CD14-positive monocyte (primary cell): ENCODE data around the gene BCKDHB. TPM values are rescaled to one million over a fixed set of nuclear protein-coding genes. Genes with fewer than 3 reads are reported as not detected.

ENCODE experiments used
- DNase-seq, 3 donors: peaks; one replicate each; pipeline ENCODE4 v3.0.0-alpha.2; 2011 to 2022
- H2AFZ ChIP-seq: 2 replicates; pipeline ENCODE4 v1.6.0; 2012; ENCODE audit warnings: mild to moderate bottlenecking, low read depth, low read length, inconsistent platforms; ENCODE audit not compliant: insufficient read depth, poor library complexity, severe bottlenecking
- H3K27ac ChIP-seq, 2 donors: 1 replicate in 1 of 2; 2 replicates in 1 of 2; pipeline ENCODE4 v1.5.1; 2012 to 2013; ENCODE audit warnings: low read length in 2 of 2, control low read depth in 1 of 2, inconsistent platforms in 1 of 2, low read depth in 1 of 2, mild to moderate bottlenecking in 1 of 2
- H3K27me3 ChIP-seq, 2 donors: one replicate each; pipeline versions ENCODE4 v1.6.0 to v1.6.1; 2011 to 2013; ENCODE audit warnings: low read length in 2 of 2; ENCODE audit not compliant: control insufficient read depth in 2 of 2, insufficient read depth in 2 of 2
- H3K36me3 ChIP-seq, 2 donors: replicated peaks in 1 of 2; 1 replicate in 1 of 2; 2 replicates in 1 of 2; pipeline versions ENCODE4 v1.5.1 to v1.6.1; 2012 to 2013; ENCODE audit warnings: low read length in 2 of 2, control low read depth in 1 of 2, inconsistent platforms in 1 of 2, mild to moderate bottlenecking in 1 of 2; ENCODE audit not compliant: insufficient read depth in 2 of 2, control insufficient read depth in 1 of 2
- H3K4me1 ChIP-seq, 2 donors: 1 replicate in 1 of 2; 2 replicates in 1 of 2; pipeline versions ENCODE4 v1.5.1 to v1.6.1; 2012 to 2013; ENCODE audit warnings: low read length in 2 of 2, control low read depth in 1 of 2, inconsistent platforms in 1 of 2, mild to moderate bottlenecking in 1 of 2, moderate library complexity in 1 of 2; ENCODE audit not compliant: insufficient read depth in 2 of 2, control insufficient read depth in 1 of 2
- H3K4me2 ChIP-seq: replicated peaks from 2 replicates; pipeline ENCODE3; 2012; ENCODE audit warnings: low read length, moderate library complexity, mild to moderate bottlenecking; ENCODE audit not compliant: poor library complexity, severe bottlenecking; ENCODE audit errors: extremely low read depth
- H3K4me3 ChIP-seq, 3 experiments: fragments of 200-600 bp in 1 of 3; sonication (generic) in 1 of 3; replicated peaks in 1 of 3; 1 replicate in 2 of 3; 2 replicates in 1 of 3; pipeline ENCODE4 v1.5.1; 2011 to 2013; ENCODE audit warnings: low read length in 3 of 3, mild to moderate bottlenecking in 3 of 3, control low read depth in 2 of 3, low read depth in 2 of 3, inconsistent platforms in 1 of 3, moderate library complexity in 1 of 3
- H3K79me2 ChIP-seq: 2 replicates; pipeline ENCODE4 v1.6.0; 2012; ENCODE audit warnings: mild to moderate bottlenecking, control low read depth, inconsistent platforms, low read length, moderate library complexity; ENCODE audit not compliant: insufficient read depth
- H3K9ac ChIP-seq: 2 replicates; pipeline ENCODE4 v1.6.0; 2017; ENCODE audit warnings: low read length, mild to moderate bottlenecking; ENCODE audit not compliant: insufficient read depth, poor library complexity, severe bottlenecking
- H3K9me3 ChIP-seq, 2 donors: replicated peaks in 1 of 2; 1 replicate in 1 of 2; 2 replicates in 1 of 2; pipeline versions ENCODE4 v1.5.1 to v1.6.1; 2012 to 2013; ENCODE audit warnings: low read length in 2 of 2, control low read depth in 1 of 2; ENCODE audit not compliant: control insufficient read depth in 1 of 2, insufficient read depth in 1 of 2
- H4K20me1 ChIP-seq: 2 replicates; pipeline ENCODE4 v1.6.0; 2012; ENCODE audit warnings: mild to moderate bottlenecking, low read length, control low read depth, moderate library complexity; ENCODE audit not compliant: insufficient read depth
- H3K27ac Mint-ChIP-seq, 7 donors: one replicate each; pipeline ENCODE4 v1.8.0; 2020; ENCODE audit warnings: mild to moderate bottlenecking in 7 of 7, mixed read lengths in 7 of 7, moderate library complexity in 6 of 7, inconsistent platforms in 2 of 7
- H3K27me3 Mint-ChIP-seq, 3 donors: one replicate each; pipeline ENCODE4 v1.8.0; 2021 to 2022; ENCODE audit warnings: low read depth in 3 of 3, mild to moderate bottlenecking in 3 of 3, mixed read lengths in 3 of 3, moderate library complexity in 3 of 3, inconsistent platforms in 1 of 3
- H3K36me3 Mint-ChIP-seq, 2 donors: one replicate each; pipeline ENCODE4 v1.8.0; 2020; ENCODE audit warnings: mixed read lengths in 2 of 2, inconsistent platforms in 1 of 2, mild to moderate bottlenecking in 1 of 2
- H3K4me1 Mint-ChIP-seq: one replicate; pipeline ENCODE4 v1.8.0; 2020; ENCODE audit warnings: mild to moderate bottlenecking, mixed read lengths
- H3K4me3 Mint-ChIP-seq, 2 donors: one replicate each; pipeline ENCODE4 v1.8.0; 2020; ENCODE audit warnings: mild to moderate bottlenecking in 2 of 2, mixed read lengths in 2 of 2, moderate library complexity in 1 of 2
- H3K9me3 Mint-ChIP-seq, 7 donors: one replicate each; pipeline ENCODE4 v1.8.0; 2020 to 2022; ENCODE audit warnings: mixed read lengths in 7 of 7, mild to moderate bottlenecking in 6 of 7, moderate library complexity in 6 of 7, inconsistent platforms in 2 of 7
- WGBS: methylation state at CpG from one replicate; pipeline ENCODE4 v1.1.5; 2013; ENCODE audit warnings: missing lambda C conversion rate; ENCODE audit not compliant: insufficient coverage; 5-methylcytosine and 5-hydroxymethylcytosine counted together
- intact Hi-C, 2 donors: fragments of 100-400 bp; cut with micrococcal nuclease; formaldehyde crosslinking; loops; one replicate each; pipeline versions ENCODE4 v1.15.0 to v1.15.1; 2023
- polyA plus RNA-seq, 3 donors: library from polyadenylated mRNA; depleted of rRNA in 1 of 3; unstranded in 2 of 3; stranded (reverse) in 1 of 3; fragments of 300-500 nt in 2 of 3; fragments of >200 nt in 1 of 3; fragmentation: Illumina TruSeq in 2 of 3; gene quantifications; 1 replicate in 2 of 3; 2 replicates in 1 of 3; pipeline ENCODE4 v1.2.3, GENCODE V29; 2012 to 2021
- TF ChIP-seq, protein P1 (sequence below): fragments of 200-600 bp; IDR thresholded peaks from one replicate; pipeline ENCODE4 v1.8.0; 2022; ENCODE audit warnings: antibody characterized with exemption, mild to moderate bottlenecking

BCKDHB gene
- polyA plus RNA-seq, 3 donors = 1.8 to 4.6 (median 4.0) TPM

- no peaks in the 10 kb centered on the region for H3K4me1 Mint-ChIP-seq
- H3K9ac ChIP-seq = no peak overlapping the region
- no CpG with 5 or more reads among the region's 4 CpGs for WGBS
- H3K9me3 ChIP-seq = no peaks in the 10 kb centered on the region
- no peaks in the 10 kb centered on the region for H3K27me3 Mint-ChIP-seq
- H3K27ac Mint-ChIP-seq = no peak overlapping the region
- DNase-seq = no peak
- intact Hi-C loops = no loop called here
- no peak overlapping the region for H3K4me3 ChIP-seq
- no peaks in the 10 kb centered on the region for H3K4me1 ChIP-seq
- no peak overlapping the region for H3K4me3 Mint-ChIP-seq
- H3K36me3 ChIP-seq = no peaks in the 10 kb centered on the region
- H3K9me3 Mint-ChIP-seq = peaks cover 0 to 2% (median 0%) of the 10 kb centered on the region in 7 donors
- H3K4me2 ChIP-seq = no peak overlapping the region
- H2AFZ ChIP-seq = no peak overlapping the region
- H3K27me3 ChIP-seq = no peaks in the 10 kb centered on the region
- no peaks in the 10 kb centered on the region for H3K36me3 Mint-ChIP-seq
- no peak overlapping the region for H3K27ac ChIP-seq
- no peaks in the 10 kb centered on the region for H4K20me1 ChIP-seq
- no peaks in the 10 kb centered on the region for H3K79me2 ChIP-seq
- TF ChIP-seq, protein P1, sequence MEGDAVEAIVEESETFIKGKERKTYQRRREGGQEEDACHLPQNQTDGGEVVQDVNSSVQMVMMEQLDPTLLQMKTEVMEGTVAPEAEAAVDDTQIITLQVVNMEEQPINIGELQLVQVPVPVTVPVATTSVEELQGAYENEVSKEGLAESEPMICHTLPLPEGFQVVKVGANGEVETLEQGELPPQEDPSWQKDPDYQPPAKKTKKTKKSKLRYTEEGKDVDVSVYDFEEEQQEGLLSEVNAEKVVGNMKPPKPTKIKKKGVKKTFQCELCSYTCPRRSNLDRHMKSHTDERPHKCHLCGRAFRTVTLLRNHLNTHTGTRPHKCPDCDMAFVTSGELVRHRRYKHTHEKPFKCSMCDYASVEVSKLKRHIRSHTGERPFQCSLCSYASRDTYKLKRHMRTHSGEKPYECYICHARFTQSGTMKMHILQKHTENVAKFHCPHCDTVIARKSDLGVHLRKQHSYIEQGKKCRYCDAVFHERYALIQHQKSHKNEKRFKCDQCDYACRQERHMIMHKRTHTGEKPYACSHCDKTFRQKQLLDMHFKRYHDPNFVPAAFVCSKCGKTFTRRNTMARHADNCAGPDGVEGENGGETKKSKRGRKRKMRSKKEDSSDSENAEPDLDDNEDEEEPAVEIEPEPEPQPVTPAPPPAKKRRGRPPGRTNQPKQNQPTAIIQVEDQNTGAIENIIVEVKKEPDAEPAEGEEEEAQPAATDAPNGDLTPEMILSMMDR = no peak
Observed at GRCh38 chr6:80272988-80273387, 166.5 kb downstream of the BCKDHB start.

- Mint-ChIP-seq H3K36me3 (peaks cover 0 to 4% of the 10 kb centered on the region in 2 donors), H3K27ac (no peak overlapping the region), H3K4me3 (no peak overlapping the region), H3K27me3 (peaks cover 0 to 1% (median 0%) of the 10 kb centered on the region in 3 donors), H3K9me3 (peaks cover 0 to 9% (median 2%) of the 10 kb centered on the region in 7 donors), H3K4me1 (peaks cover 9% of the 10 kb centered on the region)
- Histone ChIP-seq H3K79me2 (no peaks in the 10 kb centered on the region), H4K20me1 (no peaks in the 10 kb centered on the region), H3K9me3 (no peaks in the 10 kb centered on the region), H3K27me3 (no peaks in the 10 kb centered on the region), H3K9ac (no peak overlapping the region), H3K36me3 (no peaks in the 10 kb centered on the region), H3K4me2 (no peak overlapping the region), H3K4me3 (no peak overlapping the region), H3K27ac (no peak overlapping the region), H2AFZ (no peak overlapping the region), H3K4me1 (no peaks in the 10 kb centered on the region)
- no CpG with 5 or more reads among the region's 2 CpGs for WGBS
- DNase-seq = no peak
- intact Hi-C loops = no loop called here
- TF ChIP-seq, protein P1 = no peak
Observed at GRCh38 chr6:80276861-80277260, 170.4 kb downstream of the BCKDHB start.
